Effector memory CD4-positive, alpha-beta T cell (primary cell): ENCODE measurements around the gene USP16.

Experiments
- DNase-seq, 3 donors: peaks; one replicate each; pipeline ENCODE4 v3.0.0-alpha.2; 2020
- H3K27ac ChIP-seq: 2 replicates; pipeline ENCODE4 v1.7.0; 2013; ENCODE audit warnings: mild to moderate bottlenecking, low read length, moderate library complexity; ENCODE audit not compliant: insufficient read depth, poor library complexity, severe bottlenecking
- H3K27me3 ChIP-seq: replicated peaks from 2 replicates; pipeline ENCODE4 v1.7.0; 2013; ENCODE audit warnings: mild to moderate bottlenecking, low read length; ENCODE audit not compliant: insufficient read depth, control insufficient read depth, poor library complexity, severe bottlenecking
- H3K36me3 ChIP-seq: 2 replicates; pipeline ENCODE4 v1.7.0; 2013; ENCODE audit warnings: mild to moderate bottlenecking, low read length, moderate library complexity; ENCODE audit not compliant: control insufficient read depth, insufficient read depth
- H3K4me1 ChIP-seq: 2 replicates; pipeline ENCODE4 v1.7.0; 2013; ENCODE audit warnings: low read length, mild to moderate bottlenecking; ENCODE audit not compliant: control insufficient read depth, insufficient read depth, poor library complexity, severe bottlenecking
- H3K4me3 ChIP-seq: 2 replicates; pipeline ENCODE4 v1.7.0; 2013; ENCODE audit warnings: low read length, low read depth, mild to moderate bottlenecking; ENCODE audit not compliant: insufficient read depth, poor library complexity, severe bottlenecking
- H3K9me3 ChIP-seq: 2 replicates; pipeline ENCODE4 v1.7.0; 2013; ENCODE audit warnings: mild to moderate bottlenecking, low read length, moderate library complexity; ENCODE audit not compliant: control insufficient read depth

Gene USP16

GRCh38 chr21:29078869-29079767 is 54.6 kb downstream of the USP16 start:
- no peak overlapping the region for H3K4me3 ChIP-seq
- H3K9me3 ChIP-seq: no peaks in the 10 kb centered on the region
- peak overlapping the region; percentile 23 for H3K27ac ChIP-seq
- H3K36me3 ChIP-seq: no peaks in the 10 kb centered on the region
- DNase-seq: no peak
- peaks cover 27% of the 10 kb centered on the region for H3K4me1 ChIP-seq
- H3K27me3 ChIP-seq: no peaks in the 10 kb centered on the region

- no peak overlapping the region for H3K4me3 ChIP-seq
- H3K4me1 ChIP-seq: peaks cover 27% of the 10 kb centered on the region
- peak in 1 of 3 donors; percentile 6 for DNase-seq
- H3K27me3 ChIP-seq: no peaks in the 10 kb centered on the region
- no peaks in the 10 kb centered on the region for H3K36me3 ChIP-seq
- no peaks in the 10 kb centered on the region for H3K9me3 ChIP-seq
- peak overlapping the region; percentile 32 for H3K27ac ChIP-seq
Measured at GRCh38 chr21:29080454-29080941, 56.0 kb downstream of the USP16 start.

- H3K4me1 ChIP-seq: peaks cover 27% of the 10 kb centered on the region
- H3K9me3 ChIP-seq: no peaks in the 10 kb centered on the region
- H3K27ac ChIP-seq: no peak overlapping the region
- DNase-seq: no peak
- H3K4me3 ChIP-seq: no peak overlapping the region
- no peaks in the 10 kb centered on the region for H3K36me3 ChIP-seq
- H3K27me3 ChIP-seq: no peaks in the 10 kb centered on the region
Measured at GRCh38 chr21:29082046-29082815, 57.8 kb downstream of the USP16 start.

- peaks cover 26% of the 10 kb centered on the region for H3K4me1 ChIP-seq
Measured at GRCh38 chr21:29083306-29083705, 58.8 kb downstream of the USP16 start.

GRCh38 chr21:29084372-29084771 is 59.9 kb downstream of the USP16 start:
- Histone ChIP-seq H3K27ac (no peak overlapping the region), H3K9me3 (no peaks in the 10 kb centered on the region), H3K36me3 (no peaks in the 10 kb centered on the region), H3K4me3 (no peak overlapping the region), H3K4me1 (peaks cover 17% of the 10 kb centered on the region), H3K27me3 (no peaks in the 10 kb centered on the region)
- no peak for DNase-seq

More at GRCh38 chr21:29083306-29083705, 58.8 kb downstream of the USP16 start:
- no peak for DNase-seq
- Histone ChIP-seq H3K9me3 (no peaks in the 10 kb centered on the region), H3K27ac (no peak overlapping the region), H3K4me3 (no peak overlapping the region), H3K36me3 (no peaks in the 10 kb centered on the region), H3K27me3 (no peaks in the 10 kb centered on the region)

- no peaks in the 10 kb centered on the region for H3K9me3 ChIP-seq
- no peak overlapping the region for H3K4me3 ChIP-seq
- no peak overlapping the region for H3K27ac ChIP-seq
- H3K4me1 ChIP-seq: peaks cover 11% of the 10 kb centered on the region
- no peaks in the 10 kb centered on the region for H3K36me3 ChIP-seq
- no peak for DNase-seq
- H3K27me3 ChIP-seq: no peaks in the 10 kb centered on the region
Measured at GRCh38 chr21:29085106-29085752, 60.8 kb downstream of the USP16 start.

- Histone ChIP-seq H3K27ac (no peak overlapping the region), H3K27me3 (no peaks in the 10 kb centered on the region), H3K36me3 (no peaks in the 10 kb centered on the region), H3K4me3 (no peak overlapping the region), H3K9me3 (no peaks in the 10 kb centered on the region), H3K4me1 (no peaks in the 10 kb centered on the region)
- no peak for DNase-seq
Measured at GRCh38 chr21:29091033-29091432, 66.6 kb downstream of the USP16 start.

GRCh38 chr21:29092102-29092959 is 67.9 kb downstream of the USP16 start:
- H3K36me3 ChIP-seq: no peaks in the 10 kb centered on the region
- H3K4me1 ChIP-seq: no peaks in the 10 kb centered on the region
- no peaks in the 10 kb centered on the region for H3K9me3 ChIP-seq
- no peak overlapping the region for H3K4me3 ChIP-seq
- DNase-seq: no peak
- H3K27ac ChIP-seq: no peak overlapping the region
- H3K27me3 ChIP-seq: no peaks in the 10 kb centered on the region
